Endometrium (tissue), 2 donors: Measurements from ENCODE around the gene POLR3H.

ENCODE experiments used
- FAIRE-seq: peaks from 2 replicates; lab custom pipeline; 2012; peaks lifted over from hg19 to GRCh38; lab: Jason Lieb, UNC
- donor health status: control.
- donor health status: control.

The POLR3H gene

GRCh38 chr22:41513391-41513790, 30.9 kb downstream of the POLR3H start:
- no peak for FAIRE-seq

DNA sequence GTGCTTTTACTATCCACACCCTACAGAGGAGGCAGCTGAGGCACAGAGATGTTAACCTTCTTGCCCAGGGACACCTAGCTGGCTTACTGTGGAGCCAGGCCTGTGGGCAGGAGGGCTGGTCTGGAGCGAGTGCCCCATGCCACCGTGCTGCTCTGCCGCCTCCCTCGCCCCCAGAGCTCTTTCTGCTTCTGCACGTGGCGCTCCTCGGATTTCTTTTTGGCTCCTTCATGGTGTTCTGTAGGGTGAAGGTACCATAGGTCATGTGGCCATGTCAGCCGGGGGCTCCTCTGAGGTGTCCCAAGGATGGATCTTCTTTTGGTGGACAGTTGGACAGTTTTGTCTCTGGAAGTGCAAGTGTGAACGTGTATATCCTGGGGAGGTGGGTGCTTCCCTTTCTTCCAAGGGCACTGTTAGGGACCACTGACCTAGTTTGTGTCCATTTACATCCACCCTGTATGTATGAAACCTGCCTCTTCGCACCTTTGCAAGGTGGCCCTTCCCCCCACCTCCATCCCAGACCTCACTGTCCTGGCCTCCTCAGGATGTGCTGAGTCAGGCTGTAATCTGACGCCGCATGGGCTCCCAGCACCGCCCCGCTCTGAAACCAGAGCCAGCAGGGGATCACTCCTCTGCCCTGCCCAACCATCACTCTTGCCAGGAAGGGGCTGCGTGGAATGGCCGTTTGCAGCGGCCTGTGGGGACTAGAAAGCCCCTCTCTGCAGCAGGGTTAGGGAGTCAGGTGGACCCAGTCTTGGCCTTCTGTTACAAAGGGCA, 31.7 kb downstream of the POLR3H start:
- FAIRE-seq, result no peak

DNA sequence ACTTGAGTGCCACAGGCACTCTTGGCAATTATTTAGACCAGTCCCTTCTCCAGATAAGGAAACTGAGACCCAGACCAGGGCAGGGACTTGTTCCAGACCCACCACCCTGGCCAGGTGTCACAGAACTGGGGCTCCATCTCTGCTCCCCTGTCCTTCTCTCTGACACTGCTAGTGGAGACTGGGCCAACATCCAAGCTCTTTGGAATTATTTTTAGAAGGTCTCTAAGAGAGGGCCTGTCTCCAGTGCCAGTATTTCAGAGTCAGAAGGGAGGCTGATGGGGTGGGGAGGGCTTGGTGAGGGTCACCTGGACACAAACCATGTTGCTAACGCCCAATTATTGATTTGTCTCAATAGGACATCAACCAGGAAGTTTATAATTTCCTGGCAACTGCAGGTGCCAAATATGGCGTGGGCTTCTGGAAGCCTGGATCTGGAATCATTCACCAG, 32.7 kb downstream of the POLR3H start:
- FAIRE-seq, result no peak

- FAIRE-seq, result no peak
These were observed 35.5 kb downstream of the POLR3H start for GRCh38 chr22:41508770-41509170.

- no peak for FAIRE-seq
These were observed 36.8 kb downstream of the POLR3H start for GRCh38 chr22:41507330-41508063.

- no peak for FAIRE-seq
These were observed 38.6 kb downstream of the POLR3H start for GRCh38 chr22:41505511-41506220.

DNA sequence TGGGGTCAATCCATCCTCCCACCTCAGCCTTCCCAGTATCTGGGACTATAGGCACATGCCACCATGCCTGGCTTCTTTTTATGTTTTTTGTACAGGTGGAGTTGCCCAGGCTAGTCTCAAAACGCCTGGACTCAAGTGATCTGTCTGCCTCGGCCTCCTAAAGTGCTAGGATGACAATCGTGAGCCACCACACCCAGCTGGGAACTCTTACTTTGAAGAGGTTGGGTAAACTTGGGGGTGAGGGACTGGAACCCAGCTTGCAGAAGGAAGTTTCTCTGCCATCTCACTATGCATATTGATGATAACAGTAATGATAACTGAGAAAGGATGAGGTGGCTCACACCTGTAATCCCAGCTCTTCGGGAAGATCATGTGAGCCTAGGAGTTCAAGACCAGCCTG, 39.5 kb downstream of the POLR3H start:
- no peak for FAIRE-seq

- no peak for FAIRE-seq
These were observed 39.9 kb downstream of the POLR3H start for GRCh38 chr22:41504397-41504796.

GRCh38 chr22:41501209-41501608, 43.1 kb downstream of the POLR3H start:
- no peak for FAIRE-seq

- FAIRE-seq, result no peak
These were observed 44.0 kb downstream of the POLR3H start for GRCh38 chr22:41500303-41500702.

DNA sequence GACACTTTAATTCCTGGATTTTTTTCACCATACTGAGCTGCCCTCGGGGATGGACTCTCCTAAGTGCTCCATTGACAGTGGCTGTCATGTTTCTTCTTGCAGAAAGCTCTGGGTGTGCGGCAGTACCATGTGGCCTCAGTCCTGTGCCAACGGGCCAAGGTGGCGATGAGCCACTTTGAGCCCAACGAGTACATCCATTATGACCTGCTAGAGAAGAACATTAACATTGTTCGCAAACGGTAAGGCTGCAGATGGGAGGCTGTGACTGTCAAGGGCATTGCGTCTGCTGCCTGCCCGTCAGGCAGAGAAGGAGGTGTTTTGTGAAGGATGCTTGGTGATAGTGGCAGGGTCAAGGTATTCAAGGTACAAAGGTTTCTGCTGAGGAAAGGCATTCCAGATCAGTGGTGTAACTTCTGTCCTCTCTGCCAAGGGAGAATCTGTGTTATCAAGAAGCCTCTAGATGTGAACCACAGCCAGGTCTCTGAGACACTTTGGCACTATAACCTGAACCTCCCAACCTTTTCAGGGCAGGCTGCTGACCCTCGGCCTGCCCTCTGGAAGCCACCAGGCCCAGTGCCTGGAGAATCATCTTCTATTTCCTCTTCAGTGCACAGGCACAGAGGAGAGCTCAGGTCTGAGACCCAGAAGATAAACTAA, 44.5 kb downstream of the POLR3H start:
- no peak for FAIRE-seq

GRCh38 chr22:41498303-41498835, 45.9 kb downstream of the POLR3H start:
- no peak for FAIRE-seq

DNA sequence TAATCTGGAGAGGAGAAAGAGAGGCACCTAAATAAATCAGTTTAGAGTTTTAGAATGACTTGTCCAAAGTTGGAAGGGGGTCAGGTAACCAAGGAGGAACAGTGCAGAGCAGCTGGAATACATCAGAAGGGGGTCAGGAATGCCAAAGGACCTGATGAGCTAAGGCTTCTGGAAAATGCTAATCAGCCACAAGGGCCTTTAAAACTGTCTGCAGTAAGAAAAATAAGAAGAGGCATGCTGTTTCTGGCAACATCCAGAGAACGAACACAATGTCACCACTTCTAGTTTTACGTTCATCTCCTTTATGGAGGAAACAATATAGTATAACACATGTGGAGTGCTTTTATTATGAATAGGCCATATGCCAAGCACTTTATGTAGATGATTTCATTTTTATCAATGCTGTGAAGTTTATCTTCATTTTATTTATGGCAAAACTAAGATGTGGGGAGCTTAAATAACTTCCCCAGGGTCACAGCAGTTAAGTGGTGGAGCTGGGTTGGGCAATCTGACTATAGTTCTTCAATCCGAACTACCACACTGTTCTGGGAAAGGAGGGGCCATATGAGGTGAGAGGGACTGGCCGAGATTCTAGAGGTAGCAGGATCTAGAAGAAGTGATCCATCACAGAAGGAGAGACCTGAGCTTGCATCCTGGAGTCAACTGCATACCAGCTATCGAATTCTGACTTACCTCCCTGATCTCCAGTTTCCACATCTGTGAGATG, 52.7 kb downstream of the POLR3H start:
- FAIRE-seq, result no peak

- no peak for FAIRE-seq
These were observed 55.5 kb downstream of the POLR3H start for GRCh38 chr22:41488596-41489385.

DNA sequence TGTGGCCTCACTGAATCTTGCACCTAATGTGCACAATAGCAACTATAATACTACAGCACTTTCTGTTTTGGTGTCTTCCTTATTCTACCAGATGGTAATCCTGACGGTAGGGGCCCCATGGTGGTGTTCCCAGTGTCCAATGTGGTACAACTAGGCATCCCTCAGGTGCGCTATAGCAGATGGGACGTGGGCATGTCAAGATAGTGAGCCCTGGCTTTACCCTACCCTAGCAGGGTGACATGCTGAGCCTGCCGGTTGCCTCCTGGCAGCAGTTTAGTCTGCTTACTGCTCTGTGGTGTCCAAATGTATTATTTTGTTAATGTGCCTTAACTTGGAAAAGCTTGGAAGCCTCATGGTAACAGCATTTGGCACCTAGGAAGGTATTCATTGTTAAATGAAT, 56.2 kb downstream of the POLR3H start:
- no peak for FAIRE-seq

- no peak for FAIRE-seq
These were observed 57.0 kb downstream of the POLR3H start for GRCh38 chr22:41487037-41487935.

GRCh38 chr22:41485033-41485432, 59.2 kb downstream of the POLR3H start:
- no peak for FAIRE-seq

GRCh38 chr22:41482319-41482935, 61.8 kb downstream of the POLR3H start:
- FAIRE-seq, result no peak

DNA sequence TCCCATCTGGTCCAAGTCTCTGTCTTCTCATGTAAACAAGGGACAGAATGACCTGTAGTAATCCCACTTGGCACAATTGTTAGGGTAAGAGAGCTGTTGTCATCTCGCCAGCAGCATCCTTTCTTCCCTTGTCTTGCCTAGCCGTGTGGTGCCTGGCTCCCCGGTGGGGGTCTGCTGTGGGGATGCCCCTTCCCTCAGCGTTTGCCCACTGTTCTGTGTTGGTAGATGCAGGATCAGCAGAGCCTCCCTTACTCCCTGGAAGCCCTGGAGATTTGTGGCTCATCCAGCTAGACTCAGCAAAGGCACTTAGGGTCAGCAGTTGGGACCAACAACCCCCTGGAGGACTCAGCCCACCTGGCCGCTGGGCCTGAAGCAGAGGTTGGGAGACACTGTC, 62.3 kb downstream of the POLR3H start:
- no peak for FAIRE-seq
